Endothelial cell of hepatic sinusoid (primary cell): ENCODE measurements around the gene KRTAP2-3.
"Not testable (repeated sequence)": the region's sequence is repeated elsewhere in the genome, so short reads cannot be mapped to it uniquely, and the experiment has no call there.

Source experiments
- in situ Hi-C: cut with HindIII; loops from 2 replicates; pipeline ENCODE4 v1.10.0; 2017; ENCODE audit warnings: low sequenced_read_pairs

KRTAP2-3 gene

GRCh38 chr17:41060052-41060604 lies at the start of gene KRTAP2-3:
Gene KRTAP2-3 (minus strand): TSS chr17:41060114. CDS start chr17:41060050, 64 bp downstream.
- in situ Hi-C loops, result no loop called here

GRCh38 chr17:41108728-41109386 lies 48.9 kb upstream of the KRTAP2-3 start:
- in situ Hi-C loops, result not testable (repeated sequence)

DNA sequence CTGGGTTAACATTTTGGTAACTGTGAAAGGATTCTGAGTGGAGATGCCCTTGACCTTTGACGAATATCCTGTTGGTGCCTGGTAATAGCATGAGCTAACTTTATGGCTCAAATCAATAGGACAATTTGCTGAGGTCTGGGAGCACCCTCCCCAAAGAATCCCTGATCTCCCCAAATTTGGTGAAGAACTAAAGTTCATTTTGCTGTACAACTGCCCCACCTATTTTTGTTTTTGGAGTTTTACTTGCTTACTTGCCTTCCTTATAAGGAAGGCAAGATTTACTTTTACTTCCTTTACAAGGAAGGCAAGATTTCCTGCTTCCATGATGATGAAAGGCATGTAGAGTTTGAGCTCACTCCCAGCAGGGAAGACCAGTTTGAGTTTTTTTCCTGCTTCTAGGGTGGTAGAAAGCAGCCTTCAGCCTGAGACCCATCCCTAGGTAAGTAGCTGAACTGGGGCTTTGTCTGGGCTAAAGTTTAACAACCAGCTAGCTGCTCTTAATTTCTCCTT lies 48.1 kb upstream of the KRTAP2-3 start:
- in situ Hi-C loops, result no loop called here

- in situ Hi-C loops, result not testable (repeated sequence)
Observed at GRCh38 chr17:41105347-41105746, 45.4 kb upstream of the KRTAP2-3 start, which contains the start of gene KRTAP4-9. Gene KRTAP4-9 (plus strand): TSS chr17:41105389. CDS start chr17:41105389, 0 bp downstream.

DNA sequence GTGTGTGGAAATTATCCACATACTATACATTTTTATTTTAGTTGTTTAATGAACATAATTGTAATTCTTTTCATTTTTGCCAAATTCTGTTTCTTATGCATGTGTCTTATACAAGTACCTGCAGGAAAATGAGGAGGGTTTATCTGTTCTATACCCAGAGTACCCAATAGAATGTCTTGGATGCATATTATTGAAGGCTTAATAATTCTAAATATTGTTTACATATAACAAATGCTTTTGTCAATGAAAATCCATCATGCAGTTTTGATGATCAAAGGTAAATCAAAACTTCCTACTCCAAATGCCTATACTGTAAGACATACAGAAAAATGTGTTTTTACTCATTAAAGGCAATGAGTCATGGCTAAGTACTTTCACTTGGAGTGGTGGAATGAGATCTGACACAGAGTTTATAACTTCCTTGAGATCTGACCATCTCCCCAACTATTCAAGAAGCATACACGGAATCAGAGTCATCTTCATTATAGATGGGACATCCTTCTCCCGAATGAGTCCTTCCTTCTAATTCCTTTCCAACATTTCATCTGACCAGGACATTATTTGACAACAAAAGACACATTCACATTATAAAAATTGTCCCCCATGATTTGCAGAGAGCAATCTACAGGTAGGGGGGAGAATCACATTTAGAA lies 44.6 kb upstream of the KRTAP2-3 start:
- in situ Hi-C loops, result not testable (repeated sequence)

DNA sequence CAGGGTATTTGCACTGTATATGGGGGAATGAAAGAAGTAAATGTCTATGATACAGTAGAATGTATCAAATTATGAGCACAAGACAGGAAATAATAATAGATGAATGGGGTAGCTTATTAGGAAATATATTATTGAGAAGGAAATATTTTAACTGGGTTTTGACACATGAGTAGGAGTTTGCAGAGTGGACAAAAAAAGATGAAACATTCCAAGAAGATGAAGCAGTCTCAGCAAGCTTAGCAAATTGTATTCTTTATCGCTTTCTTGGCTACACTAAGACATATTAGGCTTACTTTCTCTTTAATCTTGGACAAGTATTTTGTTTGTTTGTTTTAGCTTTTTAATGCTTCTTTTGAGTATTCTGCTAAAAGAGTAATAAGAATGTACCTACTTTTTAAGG lies 44.0 kb upstream of the KRTAP2-3 start:
- in situ Hi-C loops, result no loop called here

GRCh38 chr17:41101586-41102259 lies 41.8 kb upstream of the KRTAP2-3 start, which contains the start of gene KRTAP4-16:
Gene KRTAP4-16 (minus strand): TSS chr17:41102209. CDS start chr17:41102209, 0 bp downstream.
- in situ Hi-C loops, result no loop called here

DNA sequence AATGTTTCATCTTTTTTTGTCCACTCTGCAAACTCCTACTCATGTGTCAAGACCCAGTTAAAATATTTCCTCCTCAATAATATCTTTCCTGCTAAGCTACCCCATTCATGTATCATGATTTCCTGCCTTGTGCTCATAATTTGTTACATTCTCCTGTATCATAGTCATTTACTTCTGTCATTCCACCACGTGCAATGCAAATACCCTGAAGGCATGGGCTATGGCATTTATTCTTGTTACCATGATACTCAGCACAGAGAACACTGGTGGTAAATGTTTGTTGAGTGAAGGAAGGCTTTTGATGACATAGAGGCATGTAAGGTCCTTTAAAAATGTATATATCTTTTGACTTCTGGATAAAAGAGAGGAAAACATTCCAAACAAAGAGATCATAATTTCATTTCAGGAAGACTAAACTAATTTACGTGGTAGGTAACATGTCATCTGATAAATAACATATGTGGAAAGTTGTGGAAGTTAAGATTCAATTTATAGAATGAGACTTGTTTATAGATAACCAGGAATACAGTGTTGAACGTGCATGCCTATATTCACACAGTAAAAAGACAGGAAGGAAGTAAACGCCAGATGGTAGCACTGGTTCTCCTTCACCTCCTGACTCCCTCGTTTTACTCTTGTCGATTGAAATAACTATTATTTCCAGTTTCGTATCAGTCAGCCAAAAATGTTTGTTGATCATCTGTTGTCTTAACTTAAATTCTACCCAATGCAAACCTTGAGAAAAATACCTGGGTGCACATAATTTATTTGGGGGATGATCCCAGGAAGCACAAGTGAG lies 40.0 kb upstream of the KRTAP2-3 start:
- in situ Hi-C loops, result not testable (repeated sequence)

- in situ Hi-C loops, result no loop called here
Observed at GRCh38 chr17:41098481-41098880, 38.6 kb upstream of the KRTAP2-3 start.

DNA sequence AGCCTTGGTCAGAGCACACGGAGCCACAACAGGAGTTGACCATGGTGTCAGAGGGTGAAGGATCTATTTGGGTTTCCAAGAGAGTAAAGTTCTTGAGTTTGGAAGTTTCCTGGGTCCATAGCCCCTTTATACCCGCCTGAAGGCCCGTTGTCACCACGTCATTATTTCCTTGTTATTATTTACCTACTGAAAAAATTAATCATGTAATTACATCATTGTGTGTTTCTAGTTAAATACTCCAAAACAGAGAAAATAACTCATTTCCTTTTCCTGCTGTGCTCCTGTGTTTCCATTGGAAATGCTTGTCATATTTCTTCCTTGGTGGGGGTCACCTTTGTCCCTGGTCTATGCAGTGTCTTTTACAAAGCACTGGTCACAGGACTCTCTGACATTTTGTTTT lies 38.1 kb upstream of the KRTAP2-3 start, which contains the start of gene KRTAP4-8:
TSS of gene KRTAP4-8 (minus strand) at position 101 of the 400 bp plus-strand sequence. CDS start at position 43, 58 bp downstream.
- in situ Hi-C loops, result no loop called here

- in situ Hi-C loops, result no loop called here
Observed at GRCh38 chr17:41096055-41096454, 36.1 kb upstream of the KRTAP2-3 start.

DNA sequence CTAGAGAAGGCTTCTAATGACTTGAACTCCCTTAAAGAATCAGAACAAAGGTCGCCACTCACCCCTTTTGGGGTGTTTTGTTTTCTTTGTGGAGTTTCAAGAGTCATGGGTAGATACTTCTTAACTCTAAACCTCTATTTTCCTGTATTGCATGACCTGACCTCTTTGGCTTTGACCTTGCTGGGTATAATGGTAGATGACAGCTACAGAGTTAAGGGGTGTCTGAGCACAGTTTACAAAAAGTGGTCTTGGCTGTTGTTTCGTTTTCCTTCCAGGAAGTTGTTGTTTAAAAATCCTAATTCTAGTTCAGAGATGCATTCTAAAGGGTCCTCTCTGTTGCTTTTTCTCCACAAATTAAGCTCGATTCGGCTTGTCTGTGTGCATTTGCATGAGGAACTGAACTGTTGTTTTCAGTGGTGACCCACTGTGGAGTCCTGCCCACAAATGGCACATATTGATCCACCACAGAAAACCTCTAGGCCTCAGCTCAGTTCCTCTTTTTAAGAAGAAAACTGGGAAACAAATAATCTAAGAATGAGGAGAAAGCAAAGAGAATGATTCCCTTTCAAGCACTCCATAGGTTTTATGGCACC lies 28.9 kb upstream of the KRTAP2-3 start:
- in situ Hi-C loops, result not testable (repeated sequence)

DNA sequence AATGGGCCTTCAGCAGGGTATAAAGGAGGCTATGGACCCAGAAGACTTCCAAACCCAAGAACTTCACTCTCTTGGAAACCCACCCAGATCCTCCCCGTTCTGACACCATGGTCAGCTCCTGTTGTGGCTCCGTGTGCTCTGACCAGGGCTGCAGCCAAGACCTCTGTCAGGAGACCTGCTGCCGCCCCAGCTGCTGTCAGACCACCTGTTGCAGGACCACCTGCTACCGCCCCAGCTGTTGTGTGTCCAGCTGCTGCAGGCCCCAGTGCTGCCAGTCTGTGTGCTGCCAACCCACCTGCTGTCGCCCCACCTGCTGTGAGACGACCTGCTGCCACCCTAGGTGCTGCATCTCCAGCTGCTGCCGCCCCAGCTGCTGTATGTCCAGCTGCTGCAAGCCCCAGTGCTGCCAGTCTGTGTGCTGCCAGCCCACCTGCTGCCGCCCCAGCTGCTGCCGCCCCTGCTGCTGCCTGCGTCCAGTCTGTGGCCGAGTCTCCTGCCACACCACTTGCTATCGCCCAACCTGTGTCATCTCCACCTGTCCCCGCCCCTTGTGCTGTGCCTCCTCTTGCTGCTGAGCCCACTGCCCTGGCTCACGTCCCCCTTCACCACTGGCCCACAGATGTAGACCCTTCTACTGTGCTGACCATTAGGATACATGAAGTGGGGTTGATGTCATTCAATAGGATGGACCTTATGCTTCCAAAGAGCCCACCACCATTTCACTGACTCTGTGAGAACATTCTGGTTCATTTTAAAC lies 24.4 kb upstream of the KRTAP2-3 start, which contains the start of gene KRTAP4-7:
TSS of gene KRTAP4-7 (plus strand) at position 51 of the 757 bp plus-strand sequence. CDS start at position 108, 57 bp downstream.
- in situ Hi-C loops, result not testable (repeated sequence)

DNA sequence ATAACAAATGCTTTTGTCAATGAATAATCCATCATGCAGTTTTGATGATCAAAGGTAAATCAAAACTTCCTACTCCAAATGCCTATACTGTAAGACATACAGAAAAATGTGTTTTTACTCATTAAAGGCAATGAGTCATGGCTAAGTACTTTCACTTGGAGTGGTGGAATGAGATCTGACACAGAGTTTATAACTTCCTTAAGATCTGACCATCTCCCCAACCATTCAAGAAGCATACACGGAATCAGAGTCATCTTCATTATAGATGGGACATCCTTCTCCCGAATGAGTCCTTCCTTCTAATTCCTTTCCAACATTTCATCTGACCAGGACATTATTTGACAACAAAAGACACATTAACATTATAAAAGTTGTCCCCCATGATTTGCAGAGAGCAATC lies 23.5 kb upstream of the KRTAP2-3 start:
- in situ Hi-C loops, result not testable (repeated sequence)

DNA sequence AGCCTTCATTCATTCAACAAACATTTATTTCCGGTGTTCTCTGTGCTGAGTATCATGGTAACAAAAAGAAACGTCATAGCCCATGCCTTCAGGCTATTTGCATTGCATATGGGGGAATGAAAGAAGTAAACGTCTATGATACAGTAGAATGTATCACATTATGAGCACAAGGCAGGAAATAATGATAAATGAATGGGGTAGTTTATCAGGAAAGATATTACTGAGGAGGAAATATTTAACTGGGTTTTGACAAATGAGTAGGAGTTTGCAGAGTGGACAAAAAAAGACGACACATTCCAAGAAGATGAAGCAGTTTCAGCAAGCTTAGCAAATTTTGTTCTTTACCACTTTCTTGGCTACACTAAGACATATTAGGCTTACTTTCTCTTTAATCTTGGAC lies 22.7 kb upstream of the KRTAP2-3 start:
- in situ Hi-C loops, result no loop called here

GRCh38 chr17:41076788-41077187 lies 16.9 kb upstream of the KRTAP2-3 start:
- in situ Hi-C loops, result no loop called here

- in situ Hi-C loops, result no loop called here
Observed at GRCh38 chr17:41073676-41074075, 13.8 kb upstream of the KRTAP2-3 start.

GRCh38 chr17:41071606-41072360 lies 11.9 kb upstream of the KRTAP2-3 start:
- in situ Hi-C loops, result no loop called here
